ENCODE results near the gene LTBP1.
A peak's percentile ranks its signal among the peaks of the same experiment; 100 is the strongest.

LTBP1 gene

GRCh38 chr2:33023728-33024500, 77.2 kb downstream of the LTBP1 start:
- Histone ChIP-seq H2BK12ac (ENCODE audit: low read length in 2 of 2) (peak overlapping the region in 1 of 2 experiments; percentile 90), H3K14ac (ENCODE audit: low read length in 2 of 2) (peak overlapping the region in 1 of 2 experiments; percentile 36), H3K4ac (ENCODE audit: low read depth in 1 of 2, low read length in 2 of 2) (peak overlapping the region; percentile 10 to 79), H2BK15ac (ENCODE audit: low read depth, poor library complexity, severe bottlenecking) (peak overlapping the region; percentile 6), H3K23ac (ENCODE audit: low read length in 2 of 2) (peak overlapping the region in 1 of 2 experiments; percentile 57), H3K18ac (ENCODE audit: low read depth in 1 of 2, low read length in 2 of 2) (peak overlapping the region in 1 of 2 experiments; percentile 55), H2BK120ac (ENCODE audit: low read depth, low read length) (no peak overlapping the region), H3K79me1 (replicated peaks; ENCODE audit: low read length, poor library complexity, severe bottlenecking) (no peaks in the 10 kb centered on the region), H3K9ac (ENCODE audit: low read length) (no peak overlapping the region), H3K4me2 (ENCODE audit: low read length, poor library complexity, severe bottlenecking) (no peak overlapping the region), H3K36me3 (ENCODE audit: control insufficient read depth in 1 of 2, insufficient read depth in 2 of 2, low read depth in 1 of 2, low read length in 2 of 2) (no peaks in the 10 kb centered on the region), H3K27ac (ENCODE audit: low read length, poor library complexity, severe bottlenecking) (no peak overlapping the region), H3K4me1 (ENCODE audit: control insufficient read depth, insufficient read depth, low read depth, low read length) (no peaks in the 10 kb centered on the region), H4K8ac (ENCODE audit: low read length) (no peak overlapping the region), H2AK5ac (ENCODE audit: low read length, severe bottlenecking) (no peak overlapping the region), H2AFZ (ENCODE audit: low read depth, low read length) (no peak overlapping the region), H3K4me3 (ENCODE audit: insufficient read depth in 1 of 2, low read depth in 1 of 2, low read length in 2 of 2) (no peak overlapping the region), H3K9me3 (ENCODE audit: control insufficient read depth, low read length) (peaks cover 6% of the 10 kb centered on the region), H2BK5ac (ENCODE audit: low read depth, low read length, poor library complexity, severe bottlenecking) (no peak overlapping the region), H3K27me3 (ENCODE audit: control insufficient read depth in 1 of 2, insufficient read depth in 1 of 2, low read length in 2 of 2) (no peaks in the 10 kb centered on the region), H4K91ac (ENCODE audit: low read length) (no peak overlapping the region)
- WGBS, result 100% methylated on average over 1 of the region's 2 CpGs
- peak; percentile 47 for DNase-seq

GRCh38 chr2:33024758-33025157, 78.0 kb downstream of the LTBP1 start:
- no peak overlapping the region for H3K9ac ChIP-seq (ENCODE audit: low read length)
- H3K9me3 ChIP-seq (ENCODE audit: control insufficient read depth, low read length), result peaks cover 6% of the 10 kb centered on the region
- WGBS, result 98% methylated on average over 2 of the region's 2 CpGs
- H3K27ac ChIP-seq (ENCODE audit: low read length, poor library complexity, severe bottlenecking), result no peak overlapping the region
- no peak overlapping the region for H3K4me3 ChIP-seq (ENCODE audit: insufficient read depth in 1 of 2, low read depth in 1 of 2, low read length in 2 of 2)
- H3K23ac ChIP-seq (ENCODE audit: low read length in 2 of 2), result no peak overlapping the region
- H3K4me1 ChIP-seq (ENCODE audit: control insufficient read depth, insufficient read depth, low read depth, low read length), result no peaks in the 10 kb centered on the region
- no peaks in the 10 kb centered on the region for H3K79me1 ChIP-seq (replicated peaks; ENCODE audit: low read length, poor library complexity, severe bottlenecking)
- peak overlapping the region in 1 of 2 experiments; percentile 79 for H3K4ac ChIP-seq (ENCODE audit: low read depth in 1 of 2, low read length in 2 of 2)
- H4K91ac ChIP-seq (ENCODE audit: low read length), result peak overlapping the region; percentile 58
- no peak overlapping the region for H4K8ac ChIP-seq (ENCODE audit: low read length)
- H2AK5ac ChIP-seq (ENCODE audit: low read length, severe bottlenecking), result no peak overlapping the region
- H3K18ac ChIP-seq (ENCODE audit: low read depth in 1 of 2, low read length in 2 of 2), result no peak overlapping the region
- no peak overlapping the region for H2AFZ ChIP-seq (ENCODE audit: low read depth, low read length)
- H3K4me2 ChIP-seq (ENCODE audit: low read length, poor library complexity, severe bottlenecking), result no peak overlapping the region
- H2BK120ac ChIP-seq (ENCODE audit: low read depth, low read length), result no peak overlapping the region
- no peak overlapping the region for H2BK5ac ChIP-seq (ENCODE audit: low read depth, low read length, poor library complexity, severe bottlenecking)
- H2BK15ac ChIP-seq (ENCODE audit: low read depth, poor library complexity, severe bottlenecking), result no peak overlapping the region
- no peaks in the 10 kb centered on the region for H3K27me3 ChIP-seq (ENCODE audit: control insufficient read depth in 1 of 2, insufficient read depth in 1 of 2, low read length in 2 of 2)
- H3K36me3 ChIP-seq (ENCODE audit: control insufficient read depth in 1 of 2, insufficient read depth in 2 of 2, low read depth in 1 of 2, low read length in 2 of 2), result no peaks in the 10 kb centered on the region
- H3K14ac ChIP-seq (ENCODE audit: low read length in 2 of 2), result no peak overlapping the region
- DNase-seq, result no peak
- peak overlapping the region; percentile 1 to 83 for H2BK12ac ChIP-seq (ENCODE audit: low read length in 2 of 2)

- H3K27me3 ChIP-seq (ENCODE audit: control insufficient read depth in 1 of 2, insufficient read depth in 1 of 2, low read length in 2 of 2), result no peaks in the 10 kb centered on the region
- no peak overlapping the region for H3K4me3 ChIP-seq (ENCODE audit: insufficient read depth in 1 of 2, low read depth in 1 of 2, low read length in 2 of 2)
- H3K79me1 ChIP-seq (replicated peaks; ENCODE audit: low read length, poor library complexity, severe bottlenecking), result no peaks in the 10 kb centered on the region
- no peak overlapping the region for H2BK15ac ChIP-seq (ENCODE audit: low read depth, poor library complexity, severe bottlenecking)
- no peak overlapping the region for H2AK5ac ChIP-seq (ENCODE audit: low read length, severe bottlenecking)
- DNase-seq, result peak; percentile 52
- WGBS, result 7% methylated on average over 2 of the region's 3 CpGs
- H2BK12ac ChIP-seq (ENCODE audit: low read length in 2 of 2), result no peak overlapping the region
- H3K4me2 ChIP-seq (ENCODE audit: low read length, poor library complexity, severe bottlenecking), result no peak overlapping the region
- H2AFZ ChIP-seq (ENCODE audit: low read depth, low read length), result no peak overlapping the region
- no peak overlapping the region for H2BK120ac ChIP-seq (ENCODE audit: low read depth, low read length)
- peak overlapping the region in 1 of 2 experiments; percentile 66 for H3K4ac ChIP-seq (ENCODE audit: low read depth in 1 of 2, low read length in 2 of 2)
- H3K23ac ChIP-seq (ENCODE audit: low read length in 2 of 2), result no peak overlapping the region
- H3K9ac ChIP-seq (ENCODE audit: low read length), result no peak overlapping the region
- H4K8ac ChIP-seq (ENCODE audit: low read length), result no peak overlapping the region
- no peak overlapping the region for H2BK5ac ChIP-seq (ENCODE audit: low read depth, low read length, poor library complexity, severe bottlenecking)
- no peak overlapping the region for H3K27ac ChIP-seq (ENCODE audit: low read length, poor library complexity, severe bottlenecking)
- H3K18ac ChIP-seq (ENCODE audit: low read depth in 1 of 2, low read length in 2 of 2), result peak overlapping the region in 1 of 2 experiments; percentile 66
- H4K91ac ChIP-seq (ENCODE audit: low read length), result no peak overlapping the region
- no peaks in the 10 kb centered on the region for H3K36me3 ChIP-seq (ENCODE audit: control insufficient read depth in 1 of 2, insufficient read depth in 2 of 2, low read depth in 1 of 2, low read length in 2 of 2)
- peaks cover 2% of the 10 kb centered on the region for H3K4me1 ChIP-seq (ENCODE audit: control insufficient read depth, insufficient read depth, low read depth, low read length)
- no peak overlapping the region for H3K14ac ChIP-seq (ENCODE audit: low read length in 2 of 2)
- peaks cover 6% of the 10 kb centered on the region for H3K9me3 ChIP-seq (ENCODE audit: control insufficient read depth, low read length)
Observed at GRCh38 chr2:33029459-33029858, 82.7 kb downstream of the LTBP1 start.

GRCh38 chr2:33029926-33030325, 83.2 kb downstream of the LTBP1 start:
- no peaks in the 10 kb centered on the region for H3K27me3 ChIP-seq (ENCODE audit: control insufficient read depth in 1 of 2, insufficient read depth in 1 of 2, low read length in 2 of 2)
- WGBS, result 58% methylated on average over 2 of the region's 4 CpGs

More at GRCh38 chr2:33029926-33030325, 83.2 kb downstream of the LTBP1 start:
- no peaks in the 10 kb centered on the region for H3K79me1 ChIP-seq (replicated peaks; ENCODE audit: low read length, poor library complexity, severe bottlenecking)
- H4K8ac ChIP-seq (ENCODE audit: low read length), result no peak overlapping the region
- H3K4me3 ChIP-seq (ENCODE audit: insufficient read depth in 1 of 2, low read depth in 1 of 2, low read length in 2 of 2), result no peak overlapping the region
- no peak overlapping the region for H3K9ac ChIP-seq (ENCODE audit: low read length)
- H3K18ac ChIP-seq (ENCODE audit: low read depth in 1 of 2, low read length in 2 of 2), result peak overlapping the region in 1 of 2 experiments; percentile 12
- no peak overlapping the region for H3K14ac ChIP-seq (ENCODE audit: low read length in 2 of 2)
- H3K4ac ChIP-seq (ENCODE audit: low read depth in 1 of 2, low read length in 2 of 2), result peak overlapping the region in 1 of 2 experiments; percentile 26
- H4K91ac ChIP-seq (ENCODE audit: low read length), result no peak overlapping the region
- H3K4me2 ChIP-seq (ENCODE audit: low read length, poor library complexity, severe bottlenecking), result no peak overlapping the region
- H2BK12ac ChIP-seq (ENCODE audit: low read length in 2 of 2), result no peak overlapping the region
- H3K9me3 ChIP-seq (ENCODE audit: control insufficient read depth, low read length), result peaks cover 2% of the 10 kb centered on the region
- H3K36me3 ChIP-seq (ENCODE audit: control insufficient read depth in 1 of 2, insufficient read depth in 2 of 2, low read depth in 1 of 2, low read length in 2 of 2), result no peaks in the 10 kb centered on the region
- no peak overlapping the region for H2BK5ac ChIP-seq (ENCODE audit: low read depth, low read length, poor library complexity, severe bottlenecking)
- H2BK120ac ChIP-seq (ENCODE audit: low read depth, low read length), result no peak overlapping the region
- DNase-seq, result no peak
- H3K23ac ChIP-seq (ENCODE audit: low read length in 2 of 2), result no peak overlapping the region
- H2AK5ac ChIP-seq (ENCODE audit: low read length, severe bottlenecking), result no peak overlapping the region
- no peak overlapping the region for H3K27ac ChIP-seq (ENCODE audit: low read length, poor library complexity, severe bottlenecking)
- no peak overlapping the region for H2BK15ac ChIP-seq (ENCODE audit: low read depth, poor library complexity, severe bottlenecking)
- H3K4me1 ChIP-seq (ENCODE audit: control insufficient read depth, insufficient read depth, low read depth, low read length), result peaks cover 2% of the 10 kb centered on the region
- H2AFZ ChIP-seq (ENCODE audit: low read depth, low read length), result no peak overlapping the region
